H1 (cell line): ENCODE data around the gene PARD6B. TPM values are rescaled to one million over a fixed set of nuclear protein-coding genes. Genes with fewer than 3 reads are reported as not detected.

Experiments
- KDM4A ChIP-seq: IDR thresholded peaks from one replicate; pipeline ENCODE4 v1.7.1; 2012; ENCODE audit warnings: low read depth, mild to moderate bottlenecking, moderate library complexity, low read length, inconsistent platforms; ENCODE audit not compliant: severe bottlenecking
- NRF1 ChIP-seq: IDR thresholded peaks from 2 replicates; pipeline ENCODE4 v1.6.1; 2011; ENCODE audit warnings: mild to moderate bottlenecking, low read depth, low read length, improper control_type of control experiment
- RAD21 ChIP-seq, 2 experiments: IDR thresholded peaks in 1 of 2; conservative IDR thresholded peaks in 1 of 2; 2 replicates each; pipeline ENCODE4 v1.6.1; 2011; ENCODE audit warnings: low read depth in 2 of 2, low read length in 2 of 2, improper control_type of control experiment in 1 of 2, inconsistent platforms in 1 of 2, mild to moderate bottlenecking in 1 of 2, moderate library complexity in 1 of 2
- polyA plus RNA-seq, 7 experiments: library from polyadenylated mRNA; depleted of rRNA in 3 of 7; stranded (reverse) in 5 of 7; unstranded in 2 of 7; fragments of >200 nt in 5 of 7; fragments of 200-250 nt in 2 of 7; gene quantifications; 1 replicate in 5 of 7; 2 replicates in 1 of 7; 4 replicates in 1 of 7; pipeline versions ENCODE4 v1.2.1 to v1.2.3, GENCODE V29; 2011 to 2013; ENCODE audit warnings: missing spikeins in 2 of 7, mixed read lengths in 2 of 7
- total RNA-seq: library from RNA; stranded (reverse); fragmentation: NEBNext Ultra II Directional; extraction: Animal tissue kit (Norgen Biotek cat#: 25700); gene quantifications from 2 replicates; pipeline ENCODE4 v1.2.1, GENCODE V29; 2021
- TF ChIP-seq, protein P1 (sequence below): fragments of 300-600 bp; sonication (generic); IDR thresholded peaks from 2 replicates; pipeline ENCODE4 v1.7.1; 2012; ENCODE audit warnings: low read length, moderate library complexity, mild to moderate bottlenecking, inconsistent platforms; ENCODE audit not compliant: insufficient replicate concordance
- TF ChIP-seq, protein P2 (sequence below): IDR thresholded peaks from 2 replicates; pipeline ENCODE4 v1.6.1; 2011; ENCODE audit warnings: low read length, improper control_type of control experiment

The PARD6B gene
- total and polyA plus RNA-seq, 2 of the 8 experiments (the other 6 are each of a cell fraction or from before 2014, with no cell fraction given): 5.2 to 34.1 TPM

DNA sequence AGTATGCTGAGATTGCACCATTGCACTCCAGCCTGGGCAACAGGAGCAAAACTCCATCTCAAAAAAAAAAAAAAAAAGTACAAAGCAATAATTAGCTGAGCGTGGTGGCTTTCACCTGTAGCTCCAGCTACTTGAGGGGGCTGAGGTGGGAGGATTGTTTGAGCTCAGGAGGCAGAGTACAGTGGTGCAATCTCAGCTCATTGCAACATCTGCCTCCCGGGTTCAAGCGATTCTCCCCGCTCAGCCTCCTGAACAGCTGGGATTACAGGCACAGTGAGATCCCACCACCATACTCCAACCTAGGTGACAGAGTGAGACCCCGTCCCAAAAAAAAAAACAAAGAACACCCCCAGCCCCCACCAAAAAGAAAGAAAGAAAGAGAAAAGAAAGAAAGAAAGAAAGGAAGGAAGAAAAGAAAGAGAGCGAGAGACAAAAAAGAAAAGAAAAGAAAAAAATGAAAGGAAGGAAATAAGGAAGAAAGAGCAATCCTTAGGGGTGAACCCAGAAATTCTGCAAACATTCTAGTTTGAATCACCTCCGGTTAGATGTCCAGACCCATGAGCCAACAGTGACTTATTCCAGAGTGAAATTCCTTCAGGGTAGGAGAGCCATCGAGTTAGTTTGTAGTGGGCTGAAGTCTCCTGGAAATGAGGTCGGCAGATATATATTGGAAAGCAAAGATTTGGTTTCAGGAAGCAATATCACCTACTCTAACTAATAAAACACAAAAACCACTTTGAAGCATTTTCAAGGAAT, 36.8 kb upstream of the PARD6B start (continued):
- TF ChIP-seq, protein P1, sequence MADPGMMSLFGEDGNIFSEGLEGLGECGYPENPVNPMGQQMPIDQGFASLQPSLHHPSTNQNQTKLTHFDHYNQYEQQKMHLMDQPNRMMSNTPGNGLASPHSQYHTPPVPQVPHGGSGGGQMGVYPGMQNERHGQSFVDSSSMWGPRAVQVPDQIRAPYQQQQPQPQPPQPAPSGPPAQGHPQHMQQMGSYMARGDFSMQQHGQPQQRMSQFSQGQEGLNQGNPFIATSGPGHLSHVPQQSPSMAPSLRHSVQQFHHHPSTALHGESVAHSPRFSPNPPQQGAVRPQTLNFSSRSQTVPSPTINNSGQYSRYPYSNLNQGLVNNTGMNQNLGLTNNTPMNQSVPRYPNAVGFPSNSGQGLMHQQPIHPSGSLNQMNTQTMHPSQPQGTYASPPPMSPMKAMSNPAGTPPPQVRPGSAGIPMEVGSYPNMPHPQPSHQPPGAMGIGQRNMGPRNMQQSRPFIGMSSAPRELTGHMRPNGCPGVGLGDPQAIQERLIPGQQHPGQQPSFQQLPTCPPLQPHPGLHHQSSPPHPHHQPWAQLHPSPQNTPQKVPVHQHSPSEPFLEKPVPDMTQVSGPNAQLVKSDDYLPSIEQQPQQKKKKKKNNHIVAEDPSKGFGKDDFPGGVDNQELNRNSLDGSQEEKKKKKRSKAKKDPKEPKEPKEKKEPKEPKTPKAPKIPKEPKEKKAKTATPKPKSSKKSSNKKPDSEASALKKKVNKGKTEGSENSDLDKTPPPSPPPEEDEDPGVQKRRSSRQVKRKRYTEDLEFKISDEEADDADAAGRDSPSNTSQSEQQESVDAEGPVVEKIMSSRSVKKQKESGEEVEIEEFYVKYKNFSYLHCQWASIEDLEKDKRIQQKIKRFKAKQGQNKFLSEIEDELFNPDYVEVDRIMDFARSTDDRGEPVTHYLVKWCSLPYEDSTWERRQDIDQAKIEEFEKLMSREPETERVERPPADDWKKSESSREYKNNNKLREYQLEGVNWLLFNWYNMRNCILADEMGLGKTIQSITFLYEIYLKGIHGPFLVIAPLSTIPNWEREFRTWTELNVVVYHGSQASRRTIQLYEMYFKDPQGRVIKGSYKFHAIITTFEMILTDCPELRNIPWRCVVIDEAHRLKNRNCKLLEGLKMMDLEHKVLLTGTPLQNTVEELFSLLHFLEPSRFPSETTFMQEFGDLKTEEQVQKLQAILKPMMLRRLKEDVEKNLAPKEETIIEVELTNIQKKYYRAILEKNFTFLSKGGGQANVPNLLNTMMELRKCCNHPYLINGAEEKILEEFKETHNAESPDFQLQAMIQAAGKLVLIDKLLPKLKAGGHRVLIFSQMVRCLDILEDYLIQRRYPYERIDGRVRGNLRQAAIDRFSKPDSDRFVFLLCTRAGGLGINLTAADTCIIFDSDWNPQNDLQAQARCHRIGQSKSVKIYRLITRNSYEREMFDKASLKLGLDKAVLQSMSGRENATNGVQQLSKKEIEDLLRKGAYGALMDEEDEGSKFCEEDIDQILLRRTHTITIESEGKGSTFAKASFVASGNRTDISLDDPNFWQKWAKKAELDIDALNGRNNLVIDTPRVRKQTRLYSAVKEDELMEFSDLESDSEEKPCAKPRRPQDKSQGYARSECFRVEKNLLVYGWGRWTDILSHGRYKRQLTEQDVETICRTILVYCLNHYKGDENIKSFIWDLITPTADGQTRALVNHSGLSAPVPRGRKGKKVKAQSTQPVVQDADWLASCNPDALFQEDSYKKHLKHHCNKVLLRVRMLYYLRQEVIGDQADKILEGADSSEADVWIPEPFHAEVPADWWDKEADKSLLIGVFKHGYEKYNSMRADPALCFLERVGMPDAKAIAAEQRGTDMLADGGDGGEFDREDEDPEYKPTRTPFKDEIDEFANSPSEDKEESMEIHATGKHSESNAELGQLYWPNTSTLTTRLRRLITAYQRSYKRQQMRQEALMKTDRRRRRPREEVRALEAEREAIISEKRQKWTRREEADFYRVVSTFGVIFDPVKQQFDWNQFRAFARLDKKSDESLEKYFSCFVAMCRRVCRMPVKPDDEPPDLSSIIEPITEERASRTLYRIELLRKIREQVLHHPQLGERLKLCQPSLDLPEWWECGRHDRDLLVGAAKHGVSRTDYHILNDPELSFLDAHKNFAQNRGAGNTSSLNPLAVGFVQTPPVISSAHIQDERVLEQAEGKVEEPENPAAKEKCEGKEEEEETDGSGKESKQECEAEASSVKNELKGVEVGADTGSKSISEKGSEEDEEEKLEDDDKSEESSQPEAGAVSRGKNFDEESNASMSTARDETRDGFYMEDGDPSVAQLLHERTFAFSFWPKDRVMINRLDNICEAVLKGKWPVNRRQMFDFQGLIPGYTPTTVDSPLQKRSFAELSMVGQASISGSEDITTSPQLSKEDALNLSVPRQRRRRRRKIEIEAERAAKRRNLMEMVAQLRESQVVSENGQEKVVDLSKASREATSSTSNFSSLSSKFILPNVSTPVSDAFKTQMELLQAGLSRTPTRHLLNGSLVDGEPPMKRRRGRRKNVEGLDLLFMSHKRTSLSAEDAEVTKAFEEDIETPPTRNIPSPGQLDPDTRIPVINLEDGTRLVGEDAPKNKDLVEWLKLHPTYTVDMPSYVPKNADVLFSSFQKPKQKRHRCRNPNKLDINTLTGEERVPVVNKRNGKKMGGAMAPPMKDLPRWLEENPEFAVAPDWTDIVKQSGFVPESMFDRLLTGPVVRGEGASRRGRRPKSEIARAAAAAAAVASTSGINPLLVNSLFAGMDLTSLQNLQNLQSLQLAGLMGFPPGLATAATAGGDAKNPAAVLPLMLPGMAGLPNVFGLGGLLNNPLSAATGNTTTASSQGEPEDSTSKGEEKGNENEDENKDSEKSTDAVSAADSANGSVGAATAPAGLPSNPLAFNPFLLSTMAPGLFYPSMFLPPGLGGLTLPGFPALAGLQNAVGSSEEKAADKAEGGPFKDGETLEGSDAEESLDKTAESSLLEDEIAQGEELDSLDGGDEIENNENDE: no peak
- TF ChIP-seq, protein P2, sequence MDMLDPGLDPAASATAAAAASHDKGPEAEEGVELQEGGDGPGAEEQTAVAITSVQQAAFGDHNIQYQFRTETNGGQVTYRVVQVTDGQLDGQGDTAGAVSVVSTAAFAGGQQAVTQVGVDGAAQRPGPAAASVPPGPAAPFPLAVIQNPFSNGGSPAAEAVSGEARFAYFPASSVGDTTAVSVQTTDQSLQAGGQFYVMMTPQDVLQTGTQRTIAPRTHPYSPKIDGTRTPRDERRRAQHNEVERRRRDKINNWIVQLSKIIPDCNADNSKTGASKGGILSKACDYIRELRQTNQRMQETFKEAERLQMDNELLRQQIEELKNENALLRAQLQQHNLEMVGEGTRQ: no peak
- TF ChIP-seq NRF1 (no peak), KDM4A (no peak), RAD21 (IDR thresholded peaks at IDR 0.05 in 1 of 2, conservative IDR thresholded peaks at IDR 0.05 in 1 of 2; ENCODE audit: low read depth in 2 of 2, low read length in 2 of 2) (no peak)
- TF ChIP-seq, all 59 proteins: peak for 0
